HG02885 (cell line): ENCODE measurements around the gene GSC2.

ENCODE experiments used
- ATAC-seq: cut with Tn5 transposase; IDR thresholded peaks from one replicate; pipeline ENCODE4 v1.9.1; 2021; ENCODE audit warnings: mild to moderate bottlenecking; ENCODE audit not compliant: unreplicated experiment, poor library complexity

GSC2 gene

GRCh38 chr22:19149991-19150390, at the start of gene GSC2:
TSS of gene GSC2 (minus strand) at chr22:19150292. CDS start at chr22:19150283, 9 bp downstream.
- no peak for ATAC-seq

- ATAC-seq: no peak
Measured at GRCh38 chr22:19199479-19199878, 49.4 kb upstream of the GSC2 start.

GRCh38 chr22:19197997-19198865, 48.1 kb upstream of the GSC2 start:
- ATAC-seq: no peak

- ATAC-seq: no peak
Measured at GRCh38 chr22:19196841-19197612, 46.9 kb upstream of the GSC2 start.

GRCh38 chr22:19195796-19196731, 46.0 kb upstream of the GSC2 start:
- no peak for ATAC-seq

GRCh38 chr22:19194766-19195536, 44.9 kb upstream of the GSC2 start:
- no peak for ATAC-seq

- ATAC-seq: no peak
Measured at GRCh38 chr22:19193879-19194278, 43.8 kb upstream of the GSC2 start.

- no peak for ATAC-seq
Measured at GRCh38 chr22:19187716-19188563, 37.8 kb upstream of the GSC2 start.

- no peak for ATAC-seq
Measured at GRCh38 chr22:19184276-19184997, 34.3 kb upstream of the GSC2 start.

- no peak for ATAC-seq
Measured at GRCh38 chr22:19183216-19183615, 33.1 kb upstream of the GSC2 start.

GRCh38 chr22:19182472-19183157, 32.5 kb upstream of the GSC2 start:
- no peak for ATAC-seq

- no peak for ATAC-seq
Measured at GRCh38 chr22:19181786-19182471, 31.8 kb upstream of the GSC2 start.

GRCh38 chr22:19180740-19181410, 30.8 kb upstream of the GSC2 start:
- no peak for ATAC-seq

- no peak for ATAC-seq
Measured at GRCh38 chr22:19180234-19180633, 30.1 kb upstream of the GSC2 start.

GRCh38 chr22:19179497-19180048, 29.5 kb upstream of the GSC2 start:
- ATAC-seq: peak; percentile 45
